OCI-LY1 (cell line): ENCODE measurements around the gene ZBTB38.

ENCODE experiments used
- CTCF ChIP-seq: fragments of 200-600 bp; sonication (generic), shearing (Covaris generic); IDR thresholded peaks from 2 replicates; pipeline ENCODE4 v1.5.1; 2017; ENCODE audit warnings: mild to moderate bottlenecking, antibody characterized with exemption, low read length, moderate library complexity, mixed read lengths
- EZH2 ChIP-seq: fragments of 200-600 bp; sonication (generic), shearing (Covaris generic); IDR thresholded peaks from 2 replicates; pipeline ENCODE4 v1.8.0; 2017; ENCODE audit warnings: borderline replicate concordance, mixed run types, mild to moderate bottlenecking, antibody characterized with exemption, low read length, moderate library complexity, mixed read lengths

GRCh38 chr3:141392897-141393734, 24.8 kb downstream of the ZBTB38 start:
- TF ChIP-seq CTCF: 0 out of 2 replicates have a peak, but pooled peaks have one; percentile 9
- no peak for TF ChIP-seq EZH2
